Stimulated activated CD4-positive, alpha-beta T cell treated with anti-CD3 and anti-CD28 coated beads, Interleukin-4, amount 100 ng/mL, for 4 hours (primary cell): ENCODE data around the gene ST6GALNAC3.
A peak's percentile ranks its signal among the peaks of the same experiment; 100 is the strongest.

Experiments
- DNase-seq, 2 experiments: peaks; one replicate each; pipeline ENCODE4 v3.0.0-alpha.2; 2020

The ST6GALNAC3 gene

DNA sequence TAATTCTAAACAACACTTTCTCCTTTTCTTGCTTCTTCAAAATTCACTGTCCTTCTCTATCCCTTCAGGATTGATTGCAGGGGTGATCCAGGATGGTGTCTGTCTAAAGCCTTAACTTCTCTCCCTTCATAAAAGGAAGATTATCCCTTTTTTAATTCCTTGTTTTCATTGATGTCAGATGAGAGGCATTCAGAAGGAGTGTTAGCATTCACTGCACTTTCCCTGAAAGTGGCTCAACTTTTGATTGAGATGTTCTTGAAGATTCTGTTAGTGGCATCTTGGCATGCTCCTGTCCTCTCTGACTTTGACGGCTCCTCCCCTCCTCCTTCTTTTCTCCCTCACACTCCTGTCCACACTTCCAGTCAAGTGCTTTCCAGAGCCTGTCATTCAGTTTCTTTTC is 71.6 kb downstream of the ST6GALNAC3 start:
- no peak for DNase-seq

DNA sequence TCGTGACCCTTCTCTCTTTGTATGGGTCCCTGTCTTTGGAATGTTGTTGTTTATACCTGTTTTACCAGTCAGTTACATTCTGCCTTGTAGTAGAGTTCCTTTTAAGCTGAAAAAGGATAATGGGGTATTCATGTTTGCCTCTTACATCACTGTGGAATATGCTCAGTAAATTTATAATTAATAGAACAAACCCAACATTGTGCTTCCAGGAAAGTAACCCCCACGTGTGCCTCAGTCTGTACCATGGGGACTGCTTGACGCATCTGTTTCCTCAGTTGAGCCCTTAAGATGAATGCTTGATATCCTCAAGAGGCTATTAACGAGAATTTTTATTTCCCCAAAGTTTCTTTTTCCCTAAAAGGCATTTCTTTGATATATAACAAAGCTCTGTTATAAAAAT is 73.4 kb downstream of the ST6GALNAC3 start:
- no peak for DNase-seq

DNA sequence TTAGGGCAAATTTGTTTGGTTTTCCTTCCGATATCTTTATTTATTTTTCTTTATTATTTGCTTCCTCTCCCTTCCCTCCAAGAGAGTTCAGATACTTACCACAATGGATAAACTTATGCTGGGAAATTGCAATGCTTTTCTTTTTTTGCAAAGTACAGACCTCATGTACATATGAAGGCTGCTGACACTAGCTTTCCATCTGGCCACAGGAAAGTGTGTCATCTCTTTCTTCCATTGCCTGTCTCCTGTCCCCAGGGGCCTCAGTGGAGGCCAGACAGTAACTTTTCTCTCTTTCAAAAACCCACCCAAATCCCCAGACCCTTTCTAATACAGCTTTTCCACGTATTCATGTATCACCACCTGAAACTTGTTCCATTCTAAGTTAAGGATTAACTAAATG is 73.9 kb downstream of the ST6GALNAC3 start:
- DNase-seq = no peak

DNA sequence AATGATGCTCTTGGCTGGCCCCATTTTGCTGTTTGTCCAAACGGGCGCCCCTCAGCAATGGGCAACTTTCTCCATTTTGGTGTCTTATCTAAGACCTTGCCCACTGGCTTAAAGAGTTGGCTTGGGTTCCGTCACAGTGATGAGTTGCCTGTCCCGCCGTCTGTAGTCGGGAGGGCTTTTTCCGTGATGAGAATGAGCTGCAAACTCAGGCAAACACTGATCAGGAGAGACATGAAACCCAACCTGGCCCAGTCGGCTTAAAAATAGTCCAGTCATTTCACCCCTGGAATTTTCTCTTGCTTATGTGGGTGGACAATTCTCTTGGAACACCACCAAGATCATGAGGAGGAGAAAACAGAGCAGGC is 79.3 kb downstream of the ST6GALNAC3 start:
- no peak for DNase-seq

DNA sequence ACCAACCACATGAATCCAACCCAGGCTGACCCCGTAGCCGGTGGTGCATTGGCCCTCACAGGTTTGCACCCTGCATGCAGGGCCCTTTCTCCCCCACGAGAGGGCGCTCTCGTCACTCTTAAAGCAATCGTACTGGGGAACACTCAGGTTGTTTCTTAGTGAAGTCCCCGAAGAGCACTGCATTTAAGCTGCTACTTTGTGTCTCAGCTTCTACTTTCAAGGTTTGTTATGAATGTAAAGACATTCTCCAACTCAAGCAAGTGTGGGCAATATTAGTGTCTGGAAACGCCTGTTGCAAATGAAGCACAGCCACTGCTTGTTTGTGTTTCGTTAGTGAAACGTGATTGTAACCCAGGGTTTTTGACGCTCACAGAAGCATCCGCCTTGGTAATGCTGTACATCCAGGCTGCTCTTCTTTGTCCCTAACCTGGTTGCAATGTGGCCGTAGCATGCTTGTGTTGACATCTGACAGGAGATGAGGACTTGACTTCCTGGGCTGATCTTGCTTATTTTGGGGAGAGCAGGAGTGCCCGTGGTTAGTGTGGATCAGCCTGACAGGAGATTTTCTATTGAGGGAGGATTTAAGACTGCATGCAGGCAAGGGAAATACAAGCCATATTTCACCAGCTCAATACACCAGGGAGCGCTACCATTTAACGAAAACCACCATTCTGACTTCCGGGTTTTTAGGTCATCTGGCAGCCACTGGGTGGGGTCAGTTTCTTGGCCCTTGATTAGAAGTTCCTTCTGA is 79.8 kb downstream of the ST6GALNAC3 start:
- DNase-seq = peak; percentile 71 to 74

DNA sequence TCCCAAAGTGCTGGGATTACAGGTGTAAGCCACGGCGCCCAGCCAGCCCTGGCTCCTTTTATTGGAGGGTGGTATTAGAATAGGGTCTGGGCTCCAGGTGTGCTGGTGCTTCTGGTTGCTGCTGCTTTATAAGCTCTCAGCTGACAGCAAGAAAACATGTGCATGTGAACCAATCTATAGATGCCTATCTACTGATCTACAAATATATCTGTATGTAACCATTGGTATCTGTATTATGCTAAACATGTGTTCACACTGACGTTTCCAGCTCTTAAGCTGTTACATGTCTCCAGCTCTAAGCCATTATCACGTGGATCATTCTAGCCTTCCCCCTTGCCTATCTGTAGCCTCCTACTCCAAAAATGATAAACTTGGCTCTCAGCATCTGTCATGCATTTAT is 82.4 kb downstream of the ST6GALNAC3 start:
- no peak for DNase-seq

DNA sequence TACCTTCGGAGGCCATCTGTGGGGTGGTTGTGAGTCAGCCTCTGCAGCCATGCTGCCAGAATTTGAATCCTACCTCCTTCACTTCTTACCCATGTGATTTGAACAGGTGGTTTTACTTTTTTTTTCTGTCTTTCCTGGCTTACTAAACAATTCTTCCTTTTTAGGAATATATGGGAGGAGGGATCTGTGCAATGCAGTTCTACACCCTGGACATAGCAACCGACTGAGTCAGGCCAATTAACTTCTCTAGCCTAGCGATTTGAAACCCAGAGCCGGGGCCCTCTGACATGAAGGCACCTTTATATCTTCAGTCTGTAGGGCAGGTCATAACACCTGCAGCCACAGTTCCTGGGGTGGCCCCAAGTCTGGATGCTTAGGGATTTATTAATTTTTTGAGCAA is 83.6 kb downstream of the ST6GALNAC3 start:
- no peak for DNase-seq

DNA sequence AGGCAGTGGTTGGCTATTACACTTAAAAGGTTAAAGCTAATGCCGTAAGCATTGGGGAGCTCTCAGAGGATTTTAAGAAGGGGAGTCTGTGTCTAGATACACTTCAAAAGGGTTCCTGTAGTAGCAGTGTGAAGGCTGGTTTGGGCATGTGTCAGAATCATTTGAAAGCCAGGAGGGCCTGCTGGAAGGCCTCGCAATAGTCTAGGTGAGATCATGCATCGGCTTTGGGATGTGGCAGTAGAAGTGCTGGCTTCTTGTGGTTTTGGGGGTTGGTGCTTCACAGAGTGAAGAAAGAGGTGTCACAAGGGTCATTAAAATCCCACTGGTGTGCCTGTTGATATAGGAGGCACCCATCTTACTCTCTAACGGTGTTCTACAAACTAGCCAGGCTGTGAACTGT is 85.7 kb downstream of the ST6GALNAC3 start:
- no peak for DNase-seq

DNA sequence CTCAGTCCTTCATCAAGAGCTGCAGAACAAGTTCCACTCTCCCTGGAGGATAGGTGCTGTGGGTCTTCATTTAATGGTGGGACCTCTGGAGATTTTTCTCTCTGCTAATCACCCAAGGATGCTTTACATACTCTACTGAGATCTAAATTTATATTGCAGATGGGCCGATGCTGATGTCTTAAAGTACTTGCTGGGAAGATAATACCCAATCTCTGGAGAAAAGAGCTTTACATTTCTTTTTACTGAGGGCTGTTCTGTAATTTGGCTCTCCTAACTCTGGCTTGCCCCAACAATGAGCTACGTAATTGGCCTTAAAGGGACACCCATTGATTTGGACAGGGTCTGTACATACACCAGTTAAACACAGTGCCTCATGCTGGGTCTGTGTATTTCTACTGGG is 86.9 kb downstream of the ST6GALNAC3 start:
- no peak for DNase-seq

DNA sequence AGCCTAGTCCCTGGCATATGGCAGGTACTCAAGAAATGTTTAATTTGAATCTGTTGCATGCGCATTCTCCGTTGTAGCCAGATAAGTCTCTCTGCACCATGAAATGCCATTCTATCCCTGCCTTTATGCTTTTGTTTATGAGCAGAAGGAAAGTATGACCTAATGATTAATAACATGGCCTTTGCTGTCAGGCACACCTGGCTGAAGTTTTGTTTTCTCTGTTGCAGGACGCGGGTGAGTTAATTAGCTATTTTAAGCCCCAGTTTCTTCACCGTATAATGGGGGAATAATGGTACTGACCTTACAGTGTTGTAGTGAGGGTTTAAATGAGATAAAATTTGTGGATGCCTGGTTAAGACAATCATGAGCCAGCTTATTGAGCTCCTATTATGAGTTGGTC is 87.7 kb downstream of the ST6GALNAC3 start:
- no peak for DNase-seq

DNA sequence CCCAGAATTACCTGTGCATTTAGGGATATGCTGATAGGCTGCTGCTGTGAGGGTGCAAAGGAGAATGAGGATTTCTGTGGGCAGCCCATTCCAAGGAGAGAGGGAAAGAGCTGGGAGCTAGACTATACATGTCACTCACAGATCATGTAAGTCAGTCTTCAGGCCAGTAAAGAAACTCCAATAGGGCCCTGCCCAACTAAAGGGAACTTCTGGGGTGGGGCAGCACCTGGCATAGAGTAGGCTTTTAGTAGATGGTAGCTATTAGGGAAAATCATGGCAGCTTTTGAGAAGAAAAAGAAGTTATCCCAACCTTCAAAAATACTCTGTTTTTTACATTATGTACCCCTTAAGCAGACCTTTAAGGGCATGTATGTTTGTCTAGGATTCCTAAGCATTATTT is 89.6 kb downstream of the ST6GALNAC3 start:
- DNase-seq = no peak

DNA sequence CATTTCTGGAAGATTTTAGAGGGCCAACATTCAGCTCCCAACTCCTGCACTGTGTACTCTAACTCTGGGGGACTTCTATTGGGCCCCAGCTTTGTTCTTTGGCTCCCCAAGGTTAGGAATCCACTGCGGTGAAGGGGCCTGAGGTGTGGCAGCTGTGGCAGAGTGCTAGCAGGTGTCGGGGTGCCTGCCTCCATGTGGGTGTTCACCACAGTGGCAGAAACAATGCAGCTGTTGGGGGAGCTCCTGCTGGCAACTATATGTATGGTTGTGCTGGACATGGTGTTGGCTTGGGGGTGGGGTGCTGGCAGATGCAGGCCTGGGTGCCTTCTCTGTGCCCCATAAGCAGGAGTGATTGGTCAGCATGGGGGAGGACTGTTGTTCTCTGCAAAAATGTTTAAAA is 95.5 kb downstream of the ST6GALNAC3 start:
- no peak for DNase-seq

DNA sequence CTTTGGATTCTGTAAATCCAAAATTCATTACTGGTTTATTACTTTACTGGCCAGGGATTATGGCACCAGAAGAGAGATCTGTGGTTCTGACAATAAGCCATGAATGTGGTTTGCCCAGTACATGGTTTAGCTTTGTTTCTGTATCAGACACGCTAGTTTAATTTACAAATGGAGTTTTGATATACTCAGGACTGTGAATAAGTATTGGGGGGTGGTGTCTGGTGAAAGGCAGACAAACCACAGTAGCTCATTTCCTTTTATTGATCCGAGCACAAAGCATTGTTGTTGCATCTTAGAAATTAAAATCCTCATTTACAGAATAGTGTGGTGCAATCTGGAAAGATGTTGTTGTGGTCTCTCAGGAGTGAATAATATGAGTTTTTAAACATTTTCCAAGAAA is 96.0 kb downstream of the ST6GALNAC3 start:
- no peak for DNase-seq

DNA sequence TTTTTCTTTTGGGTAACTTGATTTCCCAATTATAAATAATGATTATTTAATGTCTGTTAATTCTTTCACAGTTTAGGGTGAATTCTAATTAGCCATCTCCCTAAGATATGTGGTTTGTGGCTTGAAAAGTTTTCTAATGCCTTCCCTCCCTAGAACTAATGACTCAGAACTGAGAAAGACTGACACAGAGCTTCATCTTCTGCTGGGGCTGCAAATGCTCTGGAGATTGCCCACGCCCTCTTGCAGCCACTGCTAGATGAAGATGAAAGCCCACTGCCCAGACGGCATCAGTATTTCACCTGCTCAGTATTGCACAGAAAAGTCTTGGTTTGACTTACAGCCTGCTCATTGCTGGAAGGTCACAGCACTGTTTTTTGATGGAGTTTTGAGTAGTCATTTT is 101.5 kb downstream of the ST6GALNAC3 start:
- DNase-seq = no peak

DNA sequence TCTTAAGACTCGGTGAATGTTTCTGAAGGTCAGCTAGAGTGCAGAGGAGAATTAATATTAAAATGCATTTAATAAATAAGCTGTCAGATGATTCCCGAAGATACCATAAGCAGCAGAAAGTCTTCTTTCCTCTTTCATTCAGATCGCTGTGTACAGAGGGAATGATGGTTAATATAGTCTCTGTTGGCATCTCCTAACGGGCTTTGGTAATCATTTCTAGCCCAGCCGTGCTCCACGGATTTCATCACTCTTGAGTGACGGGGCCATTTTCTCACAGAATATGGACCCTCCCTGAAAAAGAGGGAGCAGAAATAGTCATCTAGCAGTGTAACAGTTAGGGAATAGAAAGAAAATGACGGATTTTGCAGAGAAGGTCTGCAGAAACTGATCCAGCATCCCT is 103.1 kb downstream of the ST6GALNAC3 start:
- no peak for DNase-seq

DNA sequence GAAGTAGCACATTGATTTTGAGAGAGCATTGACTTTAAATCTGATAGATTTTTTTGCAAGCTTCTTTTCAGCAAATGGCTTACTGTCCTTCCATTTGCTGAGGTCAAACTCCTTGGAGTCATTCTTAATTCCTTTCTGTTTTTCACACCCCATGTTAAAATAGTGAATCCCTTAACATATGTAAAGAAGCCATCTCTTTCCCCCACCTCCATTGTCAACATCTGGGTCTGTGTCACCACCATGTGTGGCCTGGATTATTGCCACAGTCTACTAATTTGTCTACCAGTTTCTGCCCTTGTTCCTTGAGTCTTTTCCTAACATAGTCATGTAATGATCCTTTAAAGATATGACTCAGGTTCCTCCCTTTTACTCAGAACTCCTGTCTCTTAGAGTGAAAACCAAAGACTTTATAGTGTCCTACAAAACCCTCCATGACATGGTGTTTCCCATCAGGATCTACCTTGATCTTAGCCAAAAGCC is 104.7 kb downstream of the ST6GALNAC3 start:
- no peak for DNase-seq

DNA sequence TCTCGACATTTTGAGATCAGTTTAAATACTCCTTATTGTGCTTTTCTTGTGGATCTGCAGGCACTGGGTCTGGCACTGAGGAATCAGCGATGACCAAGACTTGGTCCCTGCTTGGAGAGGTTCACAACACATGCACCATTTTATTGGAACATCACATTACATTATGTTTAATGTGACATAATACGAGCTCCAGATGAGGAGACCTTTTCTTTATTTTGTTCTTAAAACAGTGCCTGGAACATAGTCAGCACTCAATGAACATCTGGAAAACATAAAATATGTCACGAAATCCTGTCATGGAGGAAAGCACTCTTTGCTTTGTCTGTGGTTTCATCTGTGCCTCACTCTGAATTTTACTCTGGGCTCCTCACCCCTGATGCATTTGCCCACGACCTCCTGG is 110.7 kb downstream of the ST6GALNAC3 start:
- no peak for DNase-seq

DNA sequence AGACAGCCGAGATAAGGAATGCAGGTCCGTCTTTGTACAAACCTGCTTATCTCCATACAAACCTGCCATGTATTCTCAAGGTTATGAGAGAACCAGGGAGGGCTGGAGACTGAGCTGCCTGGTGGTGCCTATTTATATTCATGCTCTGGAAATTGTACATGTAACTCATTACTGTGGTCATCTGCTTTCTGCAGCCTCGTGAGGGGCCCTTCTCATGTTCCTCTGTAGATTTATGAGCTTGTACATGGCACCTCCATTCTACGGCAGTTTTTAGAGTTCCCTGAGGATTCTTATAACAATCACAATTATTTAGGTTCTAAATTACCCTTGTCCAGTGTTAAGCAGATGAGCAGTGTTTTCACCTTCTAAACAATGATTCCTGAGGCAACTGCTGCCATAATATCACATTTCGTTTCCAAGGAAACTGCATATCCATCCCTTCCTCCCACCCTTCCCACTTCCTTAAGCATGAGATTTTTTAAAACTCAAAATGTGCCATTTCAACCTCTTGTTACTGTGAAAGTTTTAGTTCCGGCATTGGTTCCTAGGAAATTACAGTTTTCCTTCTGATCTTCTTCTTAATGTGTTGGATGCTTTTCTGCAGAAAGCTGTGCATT is 112.1 kb downstream of the ST6GALNAC3 start:
- no peak for DNase-seq

DNA sequence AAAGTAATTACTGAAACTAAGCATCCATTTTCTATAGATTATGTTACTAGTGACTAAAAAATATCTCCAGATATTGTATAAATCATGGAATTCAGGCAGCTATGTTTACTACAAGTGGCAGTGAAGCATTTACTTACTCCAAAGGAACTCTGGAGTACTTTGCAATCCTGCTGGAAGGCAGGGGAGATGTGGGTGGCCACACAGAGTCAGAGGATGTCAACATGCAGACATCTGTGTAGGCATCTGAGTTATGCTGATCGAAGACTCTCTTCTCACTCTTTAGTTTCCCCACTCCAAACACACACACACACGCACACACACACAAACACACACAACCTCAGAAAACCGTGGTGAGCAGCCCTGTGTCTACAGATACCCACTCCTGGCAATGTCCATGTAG is 112.9 kb downstream of the ST6GALNAC3 start:
- no peak for DNase-seq

DNA sequence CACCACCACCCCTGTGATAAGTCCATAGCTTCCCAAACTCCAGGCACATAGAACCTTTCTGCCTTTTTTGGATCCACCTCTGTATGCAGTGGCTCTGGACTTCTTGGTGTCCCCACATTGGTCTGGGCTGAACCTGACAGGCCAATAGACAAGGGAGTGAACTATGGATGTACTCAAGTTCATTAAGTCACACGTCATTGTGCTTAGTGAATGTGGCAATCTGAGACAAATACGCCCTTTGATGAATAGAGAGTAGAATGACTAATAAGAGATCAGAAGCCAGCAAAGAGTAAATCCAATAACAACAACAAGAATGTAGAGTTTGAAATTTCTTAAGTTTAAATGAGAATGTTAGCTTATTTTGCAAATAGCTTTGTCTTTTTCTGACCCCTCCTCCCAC is 114.8 kb downstream of the ST6GALNAC3 start:
- DNase-seq = no peak

DNA sequence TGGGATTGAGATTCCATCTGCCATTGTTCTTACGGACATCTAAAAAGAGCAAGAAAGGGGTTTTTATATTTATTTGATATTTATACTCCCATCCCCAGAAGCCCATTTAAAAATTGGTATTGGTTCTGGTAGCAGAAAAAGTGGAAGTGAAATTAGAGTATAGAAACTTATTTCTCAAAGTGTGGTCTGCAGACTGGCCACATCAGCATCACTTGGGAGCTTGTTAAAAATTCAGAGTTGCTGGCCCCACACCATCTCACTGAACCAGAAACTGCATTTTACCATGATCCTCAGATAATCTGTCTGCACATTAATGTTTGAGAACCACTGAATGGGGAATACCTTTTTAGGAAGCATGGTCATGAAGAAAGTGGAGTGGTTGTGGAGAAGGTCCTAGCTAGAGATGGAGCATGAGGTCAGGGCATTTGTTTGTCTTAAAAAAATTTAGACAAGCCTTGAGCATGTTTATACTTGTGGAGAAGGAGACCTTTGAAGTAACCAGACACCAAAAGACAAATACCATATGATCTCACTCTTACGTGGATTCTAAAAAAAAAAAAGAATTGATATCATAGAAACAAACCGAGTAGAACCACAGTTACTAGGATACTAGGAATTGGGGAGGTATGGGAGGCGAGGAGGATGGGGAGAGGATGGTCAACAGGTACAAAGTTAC is 116.3 kb downstream of the ST6GALNAC3 start:
- DNase-seq = no peak

DNA sequence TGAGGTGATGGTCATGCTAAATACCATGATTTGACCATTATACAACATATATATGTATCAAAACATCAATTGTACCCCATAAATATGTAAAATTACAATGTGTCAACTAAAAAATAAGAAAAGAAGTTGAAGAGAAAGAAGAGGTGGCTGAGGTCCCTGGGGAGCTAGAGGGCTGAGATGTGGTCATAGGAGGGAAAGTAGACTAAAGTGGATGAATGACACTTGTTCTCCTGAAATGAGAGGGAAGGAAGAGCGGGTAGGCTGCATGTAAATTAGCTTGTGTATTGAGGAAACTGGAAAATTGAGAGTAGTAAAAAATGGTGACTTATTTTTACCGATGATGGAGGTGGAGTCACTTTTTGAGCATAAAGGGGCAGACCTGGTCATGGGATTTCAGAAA is 117.0 kb downstream of the ST6GALNAC3 start:
- DNase-seq = no peak

DNA sequence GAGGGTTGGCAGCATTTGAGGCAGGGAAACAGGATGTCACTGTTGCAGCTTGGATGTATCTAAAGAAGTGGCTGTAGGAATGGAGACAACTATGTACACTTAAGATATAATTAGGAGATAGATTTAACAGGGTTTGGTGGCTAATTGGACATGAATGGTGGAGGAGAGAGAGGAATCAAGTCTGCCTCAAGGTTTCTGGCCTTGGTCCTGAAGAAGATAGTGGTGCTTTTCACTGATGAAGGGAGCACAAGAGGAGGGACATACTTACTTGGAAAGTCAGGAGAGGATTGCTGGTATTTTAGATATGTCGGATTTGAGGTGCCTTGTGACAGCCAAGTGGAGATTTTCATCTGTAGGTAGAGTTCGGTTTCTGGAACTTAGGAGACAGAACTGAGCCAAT is 123.9 kb downstream of the ST6GALNAC3 start:
- DNase-seq = no peak

DNA sequence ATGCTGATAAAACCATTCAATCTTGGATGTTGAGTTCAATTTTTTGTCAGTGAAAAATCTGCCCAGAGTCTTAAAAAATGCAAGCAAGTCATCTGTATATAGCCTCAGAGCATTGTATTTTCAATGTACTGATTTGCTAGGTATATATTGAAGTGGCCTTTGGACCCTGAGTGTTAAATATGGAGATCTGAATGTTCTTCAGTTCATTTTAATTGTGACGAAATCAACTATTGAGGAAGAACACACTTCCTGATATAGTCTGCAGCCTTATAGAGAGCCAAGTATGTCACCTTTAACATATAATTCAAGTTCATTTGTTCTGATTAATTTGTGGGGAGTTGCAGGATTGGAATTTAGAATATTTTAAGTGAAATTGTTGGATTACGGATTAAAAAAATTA is 128.1 kb downstream of the ST6GALNAC3 start:
- no peak for DNase-seq
